DOHH2 (cell line): ENCODE results near the gene DLEC1.

Experiments
- H3F3A ChIP-seq: fragments of 200-600 bp; sonication (generic), shearing (Covaris generic); 2 replicates; pipeline ENCODE4 v1.6.0; 2016; ENCODE audit warnings: antibody characterized with exemption, mild to moderate bottlenecking; ENCODE audit not compliant: control insufficient read depth, insufficient read depth
- H3K27ac ChIP-seq: fragments of 200-600 bp; sonication (generic); 2 replicates; pipeline ENCODE4 v1.5.1; 2014; ENCODE audit warnings: low read depth, mild to moderate bottlenecking, low read length, moderate library complexity
- H3K27me3 ChIP-seq: fragments of 200-600 bp; sonication (generic); 2 replicates; pipeline ENCODE4 v1.6.1; 2014; ENCODE audit warnings: mild to moderate bottlenecking, low read length, mixed read lengths; ENCODE audit not compliant: control insufficient read depth
- H3K36me3 ChIP-seq: fragments of 200-600 bp; sonication (generic); 2 replicates; pipeline ENCODE4 v1.6.1; 2014; ENCODE audit warnings: mild to moderate bottlenecking, low read length, moderate library complexity, mixed read lengths; ENCODE audit not compliant: control insufficient read depth
- H3K4me1 ChIP-seq: fragments of 200-600 bp; sonication (generic); 2 replicates; pipeline ENCODE4 v1.6.1; 2014; ENCODE audit warnings: mild to moderate bottlenecking, low read length, mixed read lengths; ENCODE audit not compliant: control insufficient read depth
- H3K4me2 ChIP-seq: fragments of 200-600 bp; sonication (generic); 2 replicates; pipeline ENCODE4 v1.6.0; 2014; ENCODE audit warnings: mild to moderate bottlenecking, low read length, moderate library complexity
- H3K4me3 ChIP-seq: fragments of 200-600 bp; sonication (generic); 2 replicates; pipeline ENCODE4 v1.5.1; 2014; ENCODE audit warnings: mild to moderate bottlenecking, low read length, mixed read lengths
- H3K79me2 ChIP-seq: fragments of 200-600 bp; sonication (generic); 2 replicates; pipeline ENCODE4 v1.6.1; 2014; ENCODE audit warnings: mild to moderate bottlenecking, low read length, mixed read lengths; ENCODE audit not compliant: control insufficient read depth
- H3K9me2 ChIP-seq: fragments of 200-600 bp; sonication (generic); replicated peaks from 2 replicates; pipeline ENCODE4 v1.6.1; 2014; ENCODE audit warnings: mild to moderate bottlenecking, low read length, mixed read lengths; ENCODE audit not compliant: control insufficient read depth
- H3K9me3 ChIP-seq: fragments of 200-600 bp; sonication (generic); 2 replicates; pipeline ENCODE4 v1.6.1; 2014; ENCODE audit warnings: antibody characterized with exemption, low read length, mixed read lengths; ENCODE audit not compliant: control insufficient read depth, insufficient read depth
- H4K20me1 ChIP-seq: fragments of 200-600 bp; sonication (generic); 2 replicates; pipeline ENCODE4 v1.6.0; 2014; ENCODE audit warnings: low read depth, mild to moderate bottlenecking, antibody characterized with exemption, low read length, moderate library complexity; ENCODE audit not compliant: control insufficient read depth, insufficient read depth
- EZH2phosphoT487 ChIP-seq: fragments of 200-600 bp; sonication (generic); IDR thresholded peaks from 2 replicates; pipeline ENCODE4 v1.6.1; 2017; ENCODE audit warnings: borderline replicate concordance, mild to moderate bottlenecking, antibody characterized with exemption, low read length, moderate library complexity, mixed read lengths
- TF ChIP-seq, protein P1 (sequence below): fragments of 200-600 bp; sonication (generic); IDR thresholded peaks from one replicate; pipeline ENCODE4 v1.5.1; 2014; ENCODE audit warnings: antibody characterized with exemption, mild to moderate bottlenecking, low read depth, low read length; ENCODE audit not compliant: poor library complexity, severe bottlenecking

The DLEC1 gene

DNA sequence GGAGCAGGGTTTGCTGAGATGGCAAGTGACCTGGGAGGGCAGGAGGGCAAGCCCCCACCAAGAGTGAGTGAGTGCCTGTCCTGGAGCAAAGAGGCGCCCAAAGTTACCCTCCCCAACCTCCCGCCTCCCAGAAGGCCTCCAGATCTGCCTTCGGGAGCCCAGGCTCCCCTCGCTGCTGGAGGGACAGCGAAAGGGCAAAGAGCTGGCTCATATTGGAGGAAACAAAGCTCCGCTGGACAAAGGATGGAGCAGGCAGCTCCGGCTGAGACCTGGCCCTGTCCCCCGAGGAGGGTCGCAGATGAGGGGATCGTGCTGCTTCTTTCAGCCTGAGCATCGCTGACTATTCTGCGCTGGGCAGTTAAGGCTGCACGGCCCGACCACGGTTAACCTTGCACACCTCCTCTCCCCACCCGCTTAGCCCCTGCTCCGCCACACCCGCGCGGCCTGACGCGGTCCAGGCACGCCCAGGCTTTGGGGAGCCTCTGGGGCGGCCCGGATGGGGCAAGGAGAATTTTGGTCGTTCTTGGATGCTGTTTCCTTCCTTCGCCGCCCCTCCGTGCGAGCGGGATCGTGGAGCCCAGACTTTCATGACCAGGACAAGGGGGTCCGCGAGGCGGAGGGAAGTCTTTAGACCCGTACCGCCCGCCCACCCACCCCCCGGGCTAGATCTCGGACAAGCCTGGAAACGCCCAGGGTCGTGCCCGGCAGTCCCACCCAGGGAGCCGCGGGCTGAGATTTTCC, 10.2 kb upstream of the DLEC1 start:
- H4K20me1 ChIP-seq: no peaks in the 10 kb centered on the region
- no peak overlapping the region for H3K4me3 ChIP-seq
- H3K27me3 ChIP-seq: peaks cover 32% of the 10 kb centered on the region
- no peaks in the 10 kb centered on the region for H3K9me3 ChIP-seq
- no peaks in the 10 kb centered on the region for H3K9me2 ChIP-seq
- TF ChIP-seq, protein P1, sequence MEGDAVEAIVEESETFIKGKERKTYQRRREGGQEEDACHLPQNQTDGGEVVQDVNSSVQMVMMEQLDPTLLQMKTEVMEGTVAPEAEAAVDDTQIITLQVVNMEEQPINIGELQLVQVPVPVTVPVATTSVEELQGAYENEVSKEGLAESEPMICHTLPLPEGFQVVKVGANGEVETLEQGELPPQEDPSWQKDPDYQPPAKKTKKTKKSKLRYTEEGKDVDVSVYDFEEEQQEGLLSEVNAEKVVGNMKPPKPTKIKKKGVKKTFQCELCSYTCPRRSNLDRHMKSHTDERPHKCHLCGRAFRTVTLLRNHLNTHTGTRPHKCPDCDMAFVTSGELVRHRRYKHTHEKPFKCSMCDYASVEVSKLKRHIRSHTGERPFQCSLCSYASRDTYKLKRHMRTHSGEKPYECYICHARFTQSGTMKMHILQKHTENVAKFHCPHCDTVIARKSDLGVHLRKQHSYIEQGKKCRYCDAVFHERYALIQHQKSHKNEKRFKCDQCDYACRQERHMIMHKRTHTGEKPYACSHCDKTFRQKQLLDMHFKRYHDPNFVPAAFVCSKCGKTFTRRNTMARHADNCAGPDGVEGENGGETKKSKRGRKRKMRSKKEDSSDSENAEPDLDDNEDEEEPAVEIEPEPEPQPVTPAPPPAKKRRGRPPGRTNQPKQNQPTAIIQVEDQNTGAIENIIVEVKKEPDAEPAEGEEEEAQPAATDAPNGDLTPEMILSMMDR: no peak
- TF ChIP-seq EZH2phosphoT487: no peak
- H3K36me3 ChIP-seq: no peaks in the 10 kb centered on the region
- H3K27ac ChIP-seq: no peak overlapping the region
- no peaks in the 10 kb centered on the region for H3K79me2 ChIP-seq
- no peaks in the 10 kb centered on the region for H3F3A ChIP-seq
- peaks cover 12% of the 10 kb centered on the region for H3K4me1 ChIP-seq
- H3K4me2 ChIP-seq: no peak overlapping the region

DNA sequence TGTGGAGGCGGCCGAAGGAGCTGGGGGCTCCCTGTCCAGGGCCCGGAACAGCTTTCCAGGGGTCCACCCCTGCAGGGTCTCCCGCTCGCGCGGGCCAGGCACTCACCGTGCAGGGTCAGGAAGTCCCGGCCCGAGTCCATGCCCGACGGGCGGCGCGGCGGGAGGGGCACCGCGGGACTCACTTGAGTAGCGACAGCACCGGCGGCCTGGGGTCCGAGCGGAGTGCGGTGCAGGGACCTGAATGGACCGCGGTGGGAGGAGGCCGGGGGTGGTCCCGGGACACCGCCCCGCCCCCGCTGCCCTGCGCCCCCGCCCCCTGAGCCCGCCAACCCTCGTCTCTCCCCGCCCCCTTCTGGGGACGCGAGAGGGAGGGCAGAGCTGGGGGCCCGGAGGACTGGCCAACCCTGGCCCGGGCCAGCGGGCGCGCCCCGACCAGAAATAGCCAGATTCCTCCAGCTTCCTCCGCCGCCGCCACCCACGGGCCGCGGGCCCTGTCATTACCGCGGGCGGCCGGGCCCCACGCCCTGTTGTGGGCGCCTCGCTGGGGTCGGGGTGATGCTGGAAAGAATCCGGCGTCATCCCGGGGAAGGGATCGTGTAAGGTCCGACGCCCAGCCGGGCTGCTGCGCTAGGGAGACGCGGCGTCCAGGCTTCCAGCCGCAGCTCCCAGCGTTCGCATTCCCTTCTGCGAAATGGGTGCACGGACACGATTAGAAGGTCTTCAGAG, 9.4 kb upstream of the DLEC1 start, which contains the start of gene PLCD1:
Gene PLCD1, minus strand, starts transcription at position 243 of the 726 bp plus-strand sequence. Its CDS starts 103 bp downstream, at position 140.
- no peak within 1 kb of the TSS for H3K27ac ChIP-seq
- H3K79me2 ChIP-seq: no peaks in the 10 kb centered on the region
- no peak within 1 kb of the TSS for H3K4me3 ChIP-seq
- peaks cover 32% of the 10 kb centered on the region for H3K27me3 ChIP-seq
- H3K4me1 ChIP-seq: peaks cover 7% of the 10 kb centered on the region
- TF ChIP-seq EZH2phosphoT487: no peak
- TF ChIP-seq, protein P1: no peak
- H3K36me3 ChIP-seq: no peaks in the 10 kb centered on the region
- H3F3A ChIP-seq: no peaks in the 10 kb centered on the region
- no peaks in the 10 kb centered on the region for H3K9me3 ChIP-seq
- H3K9me2 ChIP-seq: no peaks in the 10 kb centered on the region
- no peak within 1 kb of the TSS for H3K4me2 ChIP-seq
- H4K20me1 ChIP-seq: no peaks in the 10 kb centered on the region

DNA sequence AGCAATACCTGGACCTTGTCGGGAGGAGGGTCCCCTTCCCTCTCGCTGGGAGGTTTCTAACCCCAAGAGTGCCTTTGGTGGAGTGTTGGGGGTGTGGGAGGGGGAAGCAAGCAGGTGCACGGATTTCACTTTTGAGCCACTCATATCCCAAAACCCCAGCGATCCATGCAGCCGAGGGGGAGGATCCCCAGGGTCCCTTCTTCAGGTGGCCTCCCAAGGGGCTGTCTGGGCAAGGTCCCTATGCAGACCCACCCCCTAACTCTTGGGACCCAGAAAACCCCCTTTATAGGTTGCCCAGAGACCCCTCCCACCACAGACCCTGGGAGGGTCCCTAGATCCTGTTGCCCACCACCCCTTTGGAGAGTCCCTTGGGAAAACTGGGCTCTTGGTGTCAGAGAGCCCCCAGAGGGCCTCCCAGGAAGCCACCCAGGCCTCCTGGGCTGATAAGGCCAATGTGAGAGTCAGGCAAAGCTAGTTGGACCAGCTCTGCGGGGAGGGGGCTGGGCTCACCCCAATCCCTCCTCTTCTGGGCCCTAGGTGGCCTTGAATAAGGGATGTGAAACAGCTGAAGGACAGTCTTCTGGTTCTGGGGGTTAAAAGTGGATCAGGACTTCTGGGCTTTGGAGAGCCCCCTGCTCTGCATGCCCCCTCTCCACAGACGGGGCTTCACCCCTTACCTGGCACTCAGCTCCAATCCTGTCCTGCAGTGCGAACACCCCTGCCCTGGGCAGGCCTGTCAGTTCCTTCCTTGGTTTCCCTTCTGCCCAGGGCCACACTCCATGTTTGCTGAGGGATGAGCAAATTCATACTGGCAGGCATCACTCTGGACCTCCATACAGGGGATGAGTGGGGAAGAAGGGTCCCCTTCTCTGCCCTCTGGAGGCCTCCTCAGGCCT, 8.6 kb upstream of the DLEC1 start:
- Histone ChIP-seq H3K9me3 (no peaks in the 10 kb centered on the region), H3K4me3 (no peak overlapping the region), H4K20me1 (no peaks in the 10 kb centered on the region), H3K27ac (no peak overlapping the region), H3K27me3 (peaks cover 32% of the 10 kb centered on the region), H3K4me1 (peaks cover 5% of the 10 kb centered on the region), H3K4me2 (no peak overlapping the region), H3K9me2 (no peaks in the 10 kb centered on the region), H3F3A (no peaks in the 10 kb centered on the region), H3K79me2 (no peaks in the 10 kb centered on the region), H3K36me3 (no peaks in the 10 kb centered on the region)
- TF ChIP-seq, protein P1: no peak
- TF ChIP-seq EZH2phosphoT487: no peak; the same call in 1 of the 2 replicates
